ENCODE data around the gene SCN4A.
"Not testable (repeated sequence)": the region's sequence is repeated elsewhere in the genome, so short reads cannot be mapped to it uniquely, and the experiment has no call there.

Gene SCN4A

GRCh38 chr17:63972796-63973195 is at the start of gene SCN4A:
SCN4A (minus strand) TSS chr17:63972918; CDS start chr17:63972841, 77 bp downstream.
- TF ChIP-seq ZNF274 (IDR thresholded peaks at IDR 0.05; ENCODE audit: low read depth, low read length) (no peak), SUZ12 (IDR thresholded peaks at IDR 0.05; ENCODE audit: extremely low read depth, insufficient read depth, insufficient read length) (no peak), YY1 (IDR thresholded peaks at IDR 0.05; ENCODE audit: insufficient read depth, insufficient read length) (no peak)
- Histone ChIP-seq H3K27me3 (ENCODE audit: insufficient read depth, insufficient read length) (no peaks in the 10 kb centered on the region), H3K36me3 (ENCODE audit: insufficient read depth, insufficient read length, low read length) (no peaks in the 10 kb centered on the region), H3K4me1 (ENCODE audit: insufficient read depth, insufficient read length) (peaks cover 11% of the 10 kb centered on the region), H3K9ac (ENCODE audit: insufficient read length, low read depth) (no peak within 1 kb of the TSS), H3K4me3 (ENCODE audit: insufficient read length, low read depth) (no peak within 1 kb of the TSS), H3K9me3 (ENCODE audit: insufficient read depth, low read length) (no peaks in the 10 kb centered on the region)
- DNase-seq (ENCODE audit: low read depth, low spot score), result no peak

- Histone ChIP-seq H3K36me3 (ENCODE audit: insufficient read depth, insufficient read length, low read length) (no peaks in the 10 kb centered on the region), H3K4me1 (ENCODE audit: insufficient read depth, insufficient read length) (no peaks in the 10 kb centered on the region), H3K27me3 (ENCODE audit: insufficient read depth, insufficient read length) (no peaks in the 10 kb centered on the region), H3K9me3 (ENCODE audit: insufficient read depth, low read length) (no peaks in the 10 kb centered on the region), H3K4me3 (ENCODE audit: insufficient read length, low read depth) (no peak within 1 kb of the TSS), H3K9ac (ENCODE audit: insufficient read length, low read depth) (no peak within 1 kb of the TSS)
- TF ChIP-seq YY1 (IDR thresholded peaks at IDR 0.05; ENCODE audit: insufficient read depth, insufficient read length) (no peak), SUZ12 (IDR thresholded peaks at IDR 0.05; ENCODE audit: extremely low read depth, insufficient read depth, insufficient read length) (no peak), ZNF274 (IDR thresholded peaks at IDR 0.05; ENCODE audit: low read depth, low read length) (no peak)
- DNase-seq (ENCODE audit: low read depth, low spot score), result no peak
Measured at GRCh38 chr17:64020056-64020766, 47.5 kb upstream of the SCN4A start, which contains the start of gene ICAM2. ICAM2 (minus strand) TSS chr17:64020633; CDS start chr17:64006691, 13,942 bp downstream.

- H3K9ac ChIP-seq (ENCODE audit: insufficient read length, low read depth); DNase-seq (ENCODE audit: low read depth, low spot score); H3K4me3 ChIP-seq (ENCODE audit: insufficient read length, low read depth); H3K4me1 ChIP-seq (ENCODE audit: insufficient read depth, insufficient read length); H3K36me3 ChIP-seq (ENCODE audit: insufficient read depth, insufficient read length, low read length); H3K9me3 ChIP-seq (ENCODE audit: insufficient read depth, low read length); H3K27me3 ChIP-seq (ENCODE audit: insufficient read depth, insufficient read length): not testable (repeated sequence)
Measured at GRCh38 chr17:64019551-64019961, 46.8 kb upstream of the SCN4A start.

GRCh38 chr17:64017381-64017980 is 44.8 kb upstream of the SCN4A start:
- Histone ChIP-seq H3K9me3 (ENCODE audit: insufficient read depth, low read length) (no peaks in the 10 kb centered on the region), H3K27me3 (ENCODE audit: insufficient read depth, insufficient read length) (no peaks in the 10 kb centered on the region), H3K4me3 (ENCODE audit: insufficient read length, low read depth) (no peak overlapping the region), H3K9ac (ENCODE audit: insufficient read length, low read depth) (no peak overlapping the region), H3K36me3 (ENCODE audit: insufficient read depth, insufficient read length, low read length) (no peaks in the 10 kb centered on the region), H3K4me1 (ENCODE audit: insufficient read depth, insufficient read length) (no peaks in the 10 kb centered on the region)
- no peak for DNase-seq (ENCODE audit: low read depth, low spot score)
- TF ChIP-seq SUZ12 (IDR thresholded peaks at IDR 0.05; ENCODE audit: extremely low read depth, insufficient read depth, insufficient read length) (no peak), ZNF274 (IDR thresholded peaks at IDR 0.05; ENCODE audit: low read depth, low read length) (no peak)

GRCh38 chr17:64016974-64017373 is 44.3 kb upstream of the SCN4A start:
- no peak overlapping the region for H3K4me3 ChIP-seq (ENCODE audit: insufficient read length, low read depth)
- H3K9me3 ChIP-seq (ENCODE audit: insufficient read depth, low read length), result no peaks in the 10 kb centered on the region
- TF ChIP-seq ZNF274 (IDR thresholded peaks at IDR 0.05; ENCODE audit: low read depth, low read length) (no peak), SUZ12 (IDR thresholded peaks at IDR 0.05; ENCODE audit: extremely low read depth, insufficient read depth, insufficient read length) (no peak), YY1 (IDR thresholded peaks at IDR 0.05; ENCODE audit: insufficient read depth, insufficient read length) (no peak)
- H3K36me3 ChIP-seq (ENCODE audit: insufficient read depth, insufficient read length, low read length), result no peaks in the 10 kb centered on the region
- no peaks in the 10 kb centered on the region for H3K27me3 ChIP-seq (ENCODE audit: insufficient read depth, insufficient read length)
- DNase-seq (ENCODE audit: low read depth, low spot score), result no peak
- no peaks in the 10 kb centered on the region for H3K4me1 ChIP-seq (ENCODE audit: insufficient read depth, insufficient read length)
- H3K9ac ChIP-seq (ENCODE audit: insufficient read length, low read depth), result no peak overlapping the region

GRCh38 chr17:64016231-64016784 is 43.6 kb upstream of the SCN4A start:
- no peak overlapping the region for H3K9ac ChIP-seq (ENCODE audit: insufficient read length, low read depth)
- H3K36me3 ChIP-seq (ENCODE audit: insufficient read depth, insufficient read length, low read length), result no peaks in the 10 kb centered on the region
- no peak for DNase-seq (ENCODE audit: low read depth, low spot score)
- no peaks in the 10 kb centered on the region for H3K4me1 ChIP-seq (ENCODE audit: insufficient read depth, insufficient read length)
- H3K9me3 ChIP-seq (ENCODE audit: insufficient read depth, low read length), result no peaks in the 10 kb centered on the region
- no peaks in the 10 kb centered on the region for H3K27me3 ChIP-seq (ENCODE audit: insufficient read depth, insufficient read length)
- TF ChIP-seq YY1 (IDR thresholded peaks at IDR 0.05; ENCODE audit: insufficient read depth, insufficient read length) (no peak), ZNF274 (IDR thresholded peaks at IDR 0.05; ENCODE audit: low read depth, low read length) (no peak), SUZ12 (IDR thresholded peaks at IDR 0.05; ENCODE audit: extremely low read depth, insufficient read depth, insufficient read length) (no peak)
- no peak overlapping the region for H3K4me3 ChIP-seq (ENCODE audit: insufficient read length, low read depth)

GRCh38 chr17:64015447-64015846 is 42.7 kb upstream of the SCN4A start:
- no peak for TF ChIP-seq SUZ12 (IDR thresholded peaks at IDR 0.05; ENCODE audit: extremely low read depth, insufficient read depth, insufficient read length)
- Histone ChIP-seq H3K9me3 (ENCODE audit: insufficient read depth, low read length) (no peaks in the 10 kb centered on the region), H3K27me3 (ENCODE audit: insufficient read depth, insufficient read length) (no peaks in the 10 kb centered on the region), H3K36me3 (ENCODE audit: insufficient read depth, insufficient read length, low read length) (no peaks in the 10 kb centered on the region), H3K4me1 (ENCODE audit: insufficient read depth, insufficient read length) (no peaks in the 10 kb centered on the region), H3K9ac (ENCODE audit: insufficient read length, low read depth) (no peak overlapping the region), H3K4me3 (ENCODE audit: insufficient read length, low read depth) (no peak overlapping the region)
- DNase-seq (ENCODE audit: low read depth, low spot score), result no peak
